ENCODE measurements around the gene PCID2.

PCID2 gene

GRCh38 chr13:113219256-113219940, 10.9 kb upstream of the PCID2 start:
- DNase-seq (ENCODE audit: low read depth, low spot score), result no peak

- DNase-seq (ENCODE audit: low read depth, low spot score), result no peak
Measured at GRCh38 chr13:113218586-113218985, 10.1 kb upstream of the PCID2 start.

GRCh38 chr13:113216254-113217048, 8.0 kb upstream of the PCID2 start:
- no peak for DNase-seq (ENCODE audit: low read depth, low spot score)

GRCh38 chr13:113211774-113212173, 3.3 kb upstream of the PCID2 start:
- no peak for DNase-seq (ENCODE audit: low read depth, low spot score)

- DNase-seq (ENCODE audit: low read depth, low spot score), result no peak
Measured at GRCh38 chr13:113210833-113211232, 2.4 kb upstream of the PCID2 start.

GRCh38 chr13:113209759-113210421, 1.4 kb upstream of the PCID2 start:
- peak; percentile 46 for DNase-seq (ENCODE audit: low read depth, low spot score)

GRCh38 chr13:113209336-113209758, 878 bp upstream of the PCID2 start, which contains the start of gene CUL4A:
Gene CUL4A (plus strand): TSS chr13:113209613. CDS start chr13:113209628, 15 bp downstream.
- peak; percentile 40 for DNase-seq (ENCODE audit: low read depth, low spot score)

- no peak for DNase-seq (ENCODE audit: low read depth, low spot score)
Measured at GRCh38 chr13:113207890-113208420, 514 bp downstream of the PCID2 start.

GRCh38 chr13:113207460-113207859, 1.0 kb downstream of the PCID2 start:
- no peak for DNase-seq (ENCODE audit: low read depth, low spot score)

- no peak for DNase-seq (ENCODE audit: low read depth, low spot score)
Measured at GRCh38 chr13:113205428-113205931, 3.0 kb downstream of the PCID2 start.

GRCh38 chr13:113204378-113204734, 4.1 kb downstream of the PCID2 start:
- no peak for DNase-seq (ENCODE audit: low read depth, low spot score)

- DNase-seq (ENCODE audit: low read depth, low spot score), result no peak
Measured at GRCh38 chr13:113203507-113204377, 4.7 kb downstream of the PCID2 start.

- no peak for DNase-seq (ENCODE audit: low read depth, low spot score)
Measured at GRCh38 chr13:113202912-113203311, 5.6 kb downstream of the PCID2 start.

GRCh38 chr13:113201815-113202214, 6.7 kb downstream of the PCID2 start:
- DNase-seq (ENCODE audit: low read depth, low spot score), result no peak

- no peak for DNase-seq (ENCODE audit: low read depth, low spot score)
Measured at GRCh38 chr13:113196970-113197737, 11.3 kb downstream of the PCID2 start.

- DNase-seq (ENCODE audit: low read depth, low spot score), result no peak
Measured at GRCh38 chr13:113195360-113195759, 13.1 kb downstream of the PCID2 start.

- no peak for DNase-seq (ENCODE audit: low read depth, low spot score)
Measured at GRCh38 chr13:113192902-113193301, 15.6 kb downstream of the PCID2 start.

- DNase-seq (ENCODE audit: low read depth, low spot score), result no peak
Measured at GRCh38 chr13:113192279-113192678, 16.2 kb downstream of the PCID2 start.

- DNase-seq (ENCODE audit: low read depth, low spot score), result no peak
Measured at GRCh38 chr13:113190181-113190580, 18.3 kb downstream of the PCID2 start.

Measured in activated naive CD8-positive, alpha-beta T cell treated with anti-CD3 and anti-CD28 coated beads, Interleukin-2, amount 50 U/mL, for 16 hours (primary cell).